Endothelial cell (in vitro differentiated cells): ENCODE data around the gene MESP1. TPM values are rescaled to one million over a fixed set of nuclear protein-coding genes. Genes with fewer than 3 reads are reported as not detected.
A peak's percentile ranks its signal among the peaks of the same experiment; 100 is the strongest.

Source experiments
- DNase-seq: peaks from one replicate; pipeline ENCODE4 v3.0.0; 2021; ENCODE audit warnings: low spot score
- H3K27ac Mint-ChIP-seq: one replicate; pipeline ENCODE4 v1.8.0; 2021; ENCODE audit warnings: mixed read lengths, inconsistent platforms; ENCODE audit not compliant: unreplicated experiment
- H3K27me3 Mint-ChIP-seq: one replicate; pipeline ENCODE4 v1.8.0; 2021; ENCODE audit warnings: mild to moderate bottlenecking, moderate library complexity, mixed read lengths, inconsistent platforms; ENCODE audit not compliant: unreplicated experiment
- H3K36me3 Mint-ChIP-seq: one replicate; pipeline ENCODE4 v1.8.0; 2021; ENCODE audit warnings: mild to moderate bottlenecking, low read depth, mixed read lengths, inconsistent platforms; ENCODE audit not compliant: unreplicated experiment
- H3K4me1 Mint-ChIP-seq: one replicate; pipeline ENCODE4 v1.8.0; 2021; ENCODE audit warnings: mild to moderate bottlenecking, mixed read lengths, inconsistent platforms; ENCODE audit not compliant: unreplicated experiment
- H3K4me3 Mint-ChIP-seq: one replicate; pipeline ENCODE4 v1.8.0; 2021; ENCODE audit warnings: mild to moderate bottlenecking, mixed read lengths, inconsistent platforms; ENCODE audit not compliant: unreplicated experiment
- H3K9me3 Mint-ChIP-seq: one replicate; pipeline ENCODE4 v1.8.0; 2021; ENCODE audit warnings: mixed read lengths, inconsistent platforms; ENCODE audit not compliant: unreplicated experiment
- CTCF ChIP-seq: fragments of 200-600 bp; sonication (generic); IDR thresholded peaks from one replicate; pipeline ENCODE4 v1.5.0; 2021; ENCODE audit warnings: antibody characterized with exemption; ENCODE audit not compliant: unreplicated experiment
- long read RNA-seq: library from polyadenylated mRNA; unstranded; transcript quantifications from one replicate; pipeline ENCODE4 v2.0.0, GENCODE V29; 2020; ENCODE audit not compliant: unreplicated experiment
- total RNA-seq: library from RNA; stranded (reverse); fragmentation: NEBNext Ultra II Directional; extraction: Animal tissue kit (Norgen Biotek cat#: 25700); gene quantifications from one replicate; pipeline ENCODE4 v1.2.1, GENCODE V29; 2021; ENCODE audit not compliant: unreplicated experiment

MESP1 gene
- not detected for total RNA-seq
- long read RNA-seq = 0 reads

GRCh38 chr15:89750560-89751542, at the start of gene MESP1:
Gene MESP1 (minus strand): TSS chr15:89751249. CDS start chr15:89751231, 18 bp downstream.
- TF ChIP-seq CTCF = peak; percentile 77
- DNase-seq = peak; percentile 95
- H3K27ac Mint-ChIP-seq = no peak within 1 kb of the TSS
- H3K4me1 Mint-ChIP-seq = no peaks in the 10 kb centered on the region
- no peak within 1 kb of the TSS for H3K4me3 Mint-ChIP-seq
- H3K36me3 Mint-ChIP-seq = no peaks in the 10 kb centered on the region
- H3K9me3 Mint-ChIP-seq = no peaks in the 10 kb centered on the region
- H3K27me3 Mint-ChIP-seq = peaks cover 10% of the 10 kb centered on the region

GRCh38 chr15:89799918-89800498, 49.0 kb upstream of the MESP1 start:
- DNase-seq = no peak
- peaks cover 82% of the 10 kb centered on the region for H3K36me3 Mint-ChIP-seq
- peaks cover 16% of the 10 kb centered on the region for H3K27me3 Mint-ChIP-seq
- H3K4me3 Mint-ChIP-seq = peak overlapping the region; percentile 17
- TF ChIP-seq CTCF = no peak
- peaks cover 8% of the 10 kb centered on the region for H3K4me1 Mint-ChIP-seq
- H3K9me3 Mint-ChIP-seq = peaks cover 4% of the 10 kb centered on the region
- H3K27ac Mint-ChIP-seq = no peak overlapping the region

- DNase-seq = no peak
- Mint-ChIP-seq H3K27me3 (peaks cover 13% of the 10 kb centered on the region), H3K27ac (no peak overlapping the region), H3K9me3 (peaks cover 4% of the 10 kb centered on the region), H3K4me3 (peak overlapping the region; percentile 51), H3K4me1 (peaks cover 11% of the 10 kb centered on the region), H3K36me3 (peaks cover 78% of the 10 kb centered on the region)
- no peak for TF ChIP-seq CTCF
These were observed 48.2 kb upstream of the MESP1 start for GRCh38 chr15:89799011-89799911.

GRCh38 chr15:89797678-89798201, 46.7 kb upstream of the MESP1 start:
- peak overlapping the region; percentile 88 for H3K4me3 Mint-ChIP-seq
- no peak overlapping the region for H3K27ac Mint-ChIP-seq
- H3K27me3 Mint-ChIP-seq = peaks cover 13% of the 10 kb centered on the region
- H3K4me1 Mint-ChIP-seq = peaks cover 11% of the 10 kb centered on the region
- no peak for DNase-seq
- H3K9me3 Mint-ChIP-seq = peaks cover 4% of the 10 kb centered on the region
- peaks cover 76% of the 10 kb centered on the region for H3K36me3 Mint-ChIP-seq
- no peak for TF ChIP-seq CTCF
